Endothelial cell of umbilical vein (primary cell): ENCODE data around the gene PLEKHS1. TPM values are rescaled to one million over a fixed set of nuclear protein-coding genes. Genes with fewer than 3 reads are reported as not detected.

Source experiments
- BruUV-seq: library from RNA; stranded (reverse); fragments of 400-500 nt; replicated peaks from 2 replicates; lab custom pipeline; 2021; lab: Mats Ljungman, UMichigan
- CTCF ChIA-PET: fragments of 300-600, 350-600 bp; sonication (Branson Sonifier 250); formaldehyde crosslinking; loops from one replicate; lab custom pipeline; 2021; ENCODE audit warnings: antibody characterized with exemption, inconsistent platforms; lab: Charles Lee
- POLR2A ChIA-PET: fragments of 300-600, 350-600 bp; sonication (Branson Sonifier 250); formaldehyde crosslinking; loops from one replicate; lab custom pipeline; 2021; ENCODE audit warnings: antibody characterized with exemption, inconsistent platforms; lab: Charles Lee
- DNase-seq: peaks from one replicate; pipeline ENCODE4 v3.0.0-alpha.2; 2011; ENCODE audit warnings: low read depth, low spot score
- FAIRE-seq: peaks from 2 replicates; lab custom pipeline; 2011; peaks lifted over from hg19 to GRCh38; lab: Jason Lieb, UNC
- H2AFZ ChIP-seq: 2 replicates; pipeline ENCODE4 v1.6.0; 2012; ENCODE audit warnings: low read depth, low read length, control low read depth, inconsistent platforms
- H3K27ac ChIP-seq: 2 replicates; pipeline ENCODE4 v1.5.1; 2011; ENCODE audit warnings: low read depth, mild to moderate bottlenecking, control low read depth, low read length, moderate library complexity; ENCODE audit not compliant: insufficient read depth
- H3K27me3 ChIP-seq, 2 experiments: 2 replicates each; pipeline versions ENCODE4 v1.6.0 to v1.6.1; 2011; ENCODE audit warnings: low read length in 2 of 2, mixed read lengths in 1 of 2; ENCODE audit not compliant: control insufficient read depth in 2 of 2, insufficient read depth in 2 of 2
- H3K36me3 ChIP-seq, 2 experiments: 2 replicates in 1 of 2; 3 replicates in 1 of 2; pipeline ENCODE4 v1.5.1; 2011; ENCODE audit warnings: low read length in 2 of 2, mild to moderate bottlenecking in 1 of 2, moderate library complexity in 1 of 2; ENCODE audit not compliant: control insufficient read depth in 2 of 2, insufficient read depth in 2 of 2; ENCODE audit errors: extremely low read depth in 1 of 2
- H3K4me1 ChIP-seq: 3 replicates; pipeline ENCODE4 v1.5.1; 2011; ENCODE audit warnings: mild to moderate bottlenecking, low read length; ENCODE audit not compliant: control insufficient read depth, insufficient read depth; ENCODE audit errors: extremely low read depth
- H3K4me2 ChIP-seq: 2 replicates; pipeline ENCODE4 v1.6.1; 2011; ENCODE audit warnings: low read length, control low read depth, mixed read lengths; ENCODE audit not compliant: insufficient read depth
- H3K4me3 ChIP-seq, 3 experiments: fragments of 200-600 bp in 1 of 3; sonication (generic), shearing (Covaris generic) in 1 of 3; replicated peaks in 1 of 3; 2 replicates each; pipeline ENCODE4 v1.5.1; 2011 to 2016; ENCODE audit warnings: control low read depth in 3 of 3, low read length in 3 of 3, mild to moderate bottlenecking in 2 of 3, inconsistent platforms in 1 of 3, low read depth in 1 of 3, moderate library complexity in 1 of 3; ENCODE audit not compliant: insufficient read depth in 1 of 3
- H3K79me2 ChIP-seq: 2 replicates; pipeline ENCODE4 v1.6.0; 2012; ENCODE audit warnings: low read length, inconsistent platforms; ENCODE audit not compliant: control insufficient read depth, insufficient read depth
- H3K9ac ChIP-seq: replicated peaks from 2 replicates; pipeline ENCODE3; 2011; ENCODE audit warnings: low read length, control low read depth; ENCODE audit not compliant: insufficient read depth; ENCODE audit errors: extremely low read depth
- H3K9me1 ChIP-seq: replicated peaks from 3 replicates; pipeline ENCODE4 v1.6.0; 2011; ENCODE audit warnings: mild to moderate bottlenecking, low read length; ENCODE audit not compliant: control insufficient read depth, insufficient read depth; ENCODE audit errors: extremely low read depth
- H3K9me3 ChIP-seq: replicated peaks from 2 replicates; pipeline ENCODE4 v1.5.1; 2012; ENCODE audit warnings: low read length, inconsistent platforms; ENCODE audit not compliant: control insufficient read depth, insufficient read depth
- H4K20me1 ChIP-seq: replicated peaks from 2 replicates; pipeline ENCODE3; 2011; ENCODE audit warnings: mild to moderate bottlenecking, low read length; ENCODE audit not compliant: control insufficient read depth, insufficient read depth; ENCODE audit errors: extremely low read depth
- JUN ChIP-seq: IDR thresholded peaks from 2 replicates; pipeline ENCODE4 v1.6.1; 2011; ENCODE audit warnings: borderline replicate concordance, low read depth; ENCODE audit not compliant: insufficient read length, insufficient read depth
- MYC ChIP-seq: IDR thresholded peaks from one replicate; pipeline ENCODE4 v1.6.1; 2011; ENCODE audit warnings: mild to moderate bottlenecking, low read depth, low read length
- POLR2A ChIP-seq: IDR thresholded peaks from 2 replicates; pipeline ENCODE4 v1.6.1; 2012; ENCODE audit warnings: low read depth, mild to moderate bottlenecking, control low read depth, low read length
- POLR2AphosphoS5 ChIP-seq: IDR thresholded peaks from 2 replicates; pipeline ENCODE4 v1.6.1; 2012; ENCODE audit warnings: low read depth, mild to moderate bottlenecking, control low read depth, low read length, moderate library complexity; ENCODE audit not compliant: insufficient read depth
- dilution Hi-C: fragments of 300-500 bp; cut with MboI; formaldehyde crosslinking; loops from one replicate; pipeline ENCODE4 v1.15.0; 2019; ENCODE audit warnings: low sequenced_read_pairs; ENCODE audit not compliant: extremely low pct_ligation_motif_present
- intact Hi-C: fragments of 100-400 bp; cut with micrococcal nuclease; formaldehyde crosslinking; loops from one replicate; pipeline ENCODE4 v1.10.0; 2022
- polyA plus RNA-seq, 4 experiments: library from polyadenylated mRNA; depleted of rRNA in 3 of 4; stranded (reverse) in 3 of 4; unstranded in 1 of 4; fragments of >200 nt; gene quantifications; 2 replicates each; pipeline versions ENCODE4 v1.2.1 to v1.2.3, GENCODE V29; 2011 to 2012; ENCODE audit warnings: missing spikeins in 1 of 4
- total RNA-seq: library from RNA; stranded (reverse); gene quantifications from 2 replicates; pipeline ENCODE4 v1.2.3, GENCODE V29; 2021
- TF ChIP-seq, protein P1 (sequence below): IDR thresholded peaks from 2 replicates; pipeline ENCODE4 v1.6.1; 2011; ENCODE audit not compliant: insufficient read depth, insufficient read length

The PLEKHS1 gene
- total and polyA plus RNA-seq, 2 donors (not counting 3 experiments of a cell fraction or from before 2014, with no cell fraction given) = not detected

DNA sequence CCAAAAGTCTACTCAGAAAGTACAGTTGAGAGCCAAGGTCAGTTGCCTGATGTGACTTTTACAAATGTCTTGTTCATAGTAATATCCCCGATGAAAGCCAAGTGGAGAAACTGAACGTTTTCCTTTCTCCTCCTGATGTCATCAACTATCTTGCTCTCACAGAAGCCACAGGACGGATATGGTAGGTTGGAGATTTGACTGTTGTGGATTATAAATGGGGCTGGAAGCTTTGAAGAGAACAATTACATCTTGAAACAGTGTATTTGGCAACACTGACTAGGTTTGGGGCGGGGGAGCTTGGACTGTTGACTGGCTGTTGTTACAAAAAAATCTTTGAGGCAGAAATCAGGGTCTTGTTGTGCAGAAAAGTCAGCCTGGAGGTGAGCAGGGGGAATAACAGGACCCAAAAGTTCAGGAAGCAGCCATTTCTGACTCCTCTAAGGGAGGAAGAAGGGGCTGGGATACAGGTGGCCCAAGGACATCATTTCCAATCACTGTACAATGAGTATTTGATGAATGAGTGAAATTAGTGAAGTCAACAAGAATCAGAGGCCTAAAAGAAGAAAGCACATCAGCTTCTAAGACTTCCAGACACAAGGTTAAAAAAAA, 24.3 kb downstream of the PLEKHS1 start:
- no peaks in the 10 kb centered on the region for H3K36me3 ChIP-seq
- ChIA-PET POLR2A (no interaction called here), CTCF (no interaction called here)
- H2AFZ ChIP-seq = no peak overlapping the region
- no peaks in the 10 kb centered on the region for H3K9me1 ChIP-seq
- H3K79me2 ChIP-seq = no peaks in the 10 kb centered on the region
- intact Hi-C loops (no loop called here), dilution Hi-C loops (no loop called here)
- FAIRE-seq (no peak), DNase-seq (no peak)
- H3K9me3 ChIP-seq = no peaks in the 10 kb centered on the region
- no peaks in the 10 kb centered on the region for H4K20me1 ChIP-seq
- H3K4me3 ChIP-seq = no peak overlapping the region
- no peak overlapping the region for H3K27ac ChIP-seq
- no peak overlapping the region for H3K4me2 ChIP-seq
- H3K4me1 ChIP-seq = no peaks in the 10 kb centered on the region
- no TSS peak for BruUV-seq
- peaks cover 3 to 6% of the 10 kb centered on the region in 2 experiments for H3K27me3 ChIP-seq
- TF ChIP-seq, protein P1, sequence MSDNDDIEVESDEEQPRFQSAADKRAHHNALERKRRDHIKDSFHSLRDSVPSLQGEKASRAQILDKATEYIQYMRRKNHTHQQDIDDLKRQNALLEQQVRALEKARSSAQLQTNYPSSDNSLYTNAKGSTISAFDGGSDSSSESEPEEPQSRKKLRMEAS = no peak
- no peak for TF ChIP-seq JUN
- no peak for TF ChIP-seq POLR2A
- no peak overlapping the region for H3K9ac ChIP-seq

- CTCF ChIA-PET = no interaction called here
- POLR2A ChIA-PET = no interaction called here
- Histone ChIP-seq H3K27ac (no peak overlapping the region), H3K79me2 (no peaks in the 10 kb centered on the region), H3K4me1 (no peaks in the 10 kb centered on the region), H3K36me3 (no peaks in the 10 kb centered on the region), H3K4me3 (no peak overlapping the region), H3K27me3 (peaks cover 3 to 6% of the 10 kb centered on the region in 2 experiments), H3K9me3 (no peaks in the 10 kb centered on the region), H2AFZ (no peak overlapping the region), H3K4me2 (no peak overlapping the region), H4K20me1 (no peaks in the 10 kb centered on the region), H3K9ac (no peak overlapping the region), H3K9me1 (no peaks in the 10 kb centered on the region)
- DNase-seq (no peak), FAIRE-seq (no peak)
- dilution Hi-C loops (no loop called here), intact Hi-C loops (no loop called here)
- TF ChIP-seq POLR2AphosphoS5 (no peak), POLR2A (no peak), MYC (no peak)
- TF ChIP-seq, protein P1 = no peak
- no TSS peak for BruUV-seq
These were observed 25.1 kb downstream of the PLEKHS1 start for GRCh38 chr10:113776553-113776952.
